ENCODE measurements around the gene EGFL7.

EGFL7 gene

GRCh38 chr9:136673088-136673974 is 10.6 kb downstream of the EGFL7 start:
- no peak for DNase-seq (ENCODE audit: low read depth)

DNA sequence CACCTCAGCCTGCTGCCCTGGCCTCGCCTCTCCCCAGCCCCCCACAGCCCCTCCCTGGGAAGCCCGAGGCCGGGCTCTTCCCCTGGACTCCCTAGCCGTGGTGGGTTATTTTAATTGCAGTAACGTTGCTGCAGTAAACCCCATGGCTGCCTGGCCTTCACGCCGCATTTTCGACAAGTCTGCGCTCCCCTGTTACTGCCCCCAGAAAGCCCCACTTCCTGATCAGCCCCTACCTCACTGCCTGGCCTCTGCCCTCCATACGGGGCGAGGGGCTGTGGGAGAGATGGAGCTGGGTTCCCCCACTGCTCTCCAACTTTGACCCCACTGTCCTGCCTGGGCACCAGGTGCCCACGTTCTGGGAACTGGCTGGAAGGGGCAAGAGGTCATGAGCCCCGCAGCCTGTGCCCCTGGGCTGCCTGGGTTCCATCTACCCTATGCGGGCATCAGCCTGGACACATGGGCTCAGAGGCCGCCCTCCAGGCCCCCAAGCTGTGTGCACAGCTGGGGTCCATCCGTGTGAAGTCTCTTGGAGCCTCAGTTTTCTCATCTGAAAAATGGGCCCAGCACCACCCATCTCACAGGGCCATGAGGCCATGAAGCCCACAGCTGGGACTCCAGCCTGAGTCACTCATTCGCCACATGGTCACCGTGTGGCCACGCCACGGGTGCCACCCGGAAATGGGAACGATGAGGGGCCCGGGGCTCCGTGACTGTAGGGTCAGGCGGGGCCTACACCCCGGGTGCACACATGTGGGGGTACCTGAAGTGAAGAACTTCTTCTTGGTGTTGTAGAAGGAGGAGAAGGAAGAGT is 11.5 kb downstream of the EGFL7 start:
- DNase-seq (ENCODE audit: low read depth) = no peak

DNA sequence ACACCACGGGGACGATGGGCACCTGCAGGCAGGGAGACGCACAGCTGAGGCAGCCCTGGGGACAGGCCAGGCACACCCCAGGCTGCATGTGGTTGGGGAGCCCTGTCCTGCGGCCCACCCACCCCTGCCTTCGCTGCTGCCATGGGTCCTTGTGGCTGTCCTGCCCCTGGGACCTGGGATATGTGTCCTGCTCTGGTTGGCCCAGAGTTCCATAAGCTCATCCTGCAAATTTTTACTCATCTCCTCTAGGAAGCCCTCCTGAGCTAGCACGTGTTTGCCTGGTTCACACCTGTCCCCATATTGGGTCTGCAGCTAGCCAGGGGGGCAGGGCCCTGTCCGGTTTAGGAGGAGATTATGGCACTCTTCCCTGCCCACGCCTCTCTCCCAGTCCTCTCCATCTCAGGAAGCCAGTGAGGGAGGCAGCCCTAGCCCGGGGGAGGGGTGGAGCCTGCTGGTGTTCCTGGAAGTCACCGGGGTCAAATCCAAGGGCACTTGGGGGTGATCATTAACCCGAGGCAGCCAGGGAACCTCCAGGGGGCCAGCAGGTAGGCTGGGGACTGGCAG is 12.2 kb downstream of the EGFL7 start:
- no peak for DNase-seq (ENCODE audit: low read depth)

DNA sequence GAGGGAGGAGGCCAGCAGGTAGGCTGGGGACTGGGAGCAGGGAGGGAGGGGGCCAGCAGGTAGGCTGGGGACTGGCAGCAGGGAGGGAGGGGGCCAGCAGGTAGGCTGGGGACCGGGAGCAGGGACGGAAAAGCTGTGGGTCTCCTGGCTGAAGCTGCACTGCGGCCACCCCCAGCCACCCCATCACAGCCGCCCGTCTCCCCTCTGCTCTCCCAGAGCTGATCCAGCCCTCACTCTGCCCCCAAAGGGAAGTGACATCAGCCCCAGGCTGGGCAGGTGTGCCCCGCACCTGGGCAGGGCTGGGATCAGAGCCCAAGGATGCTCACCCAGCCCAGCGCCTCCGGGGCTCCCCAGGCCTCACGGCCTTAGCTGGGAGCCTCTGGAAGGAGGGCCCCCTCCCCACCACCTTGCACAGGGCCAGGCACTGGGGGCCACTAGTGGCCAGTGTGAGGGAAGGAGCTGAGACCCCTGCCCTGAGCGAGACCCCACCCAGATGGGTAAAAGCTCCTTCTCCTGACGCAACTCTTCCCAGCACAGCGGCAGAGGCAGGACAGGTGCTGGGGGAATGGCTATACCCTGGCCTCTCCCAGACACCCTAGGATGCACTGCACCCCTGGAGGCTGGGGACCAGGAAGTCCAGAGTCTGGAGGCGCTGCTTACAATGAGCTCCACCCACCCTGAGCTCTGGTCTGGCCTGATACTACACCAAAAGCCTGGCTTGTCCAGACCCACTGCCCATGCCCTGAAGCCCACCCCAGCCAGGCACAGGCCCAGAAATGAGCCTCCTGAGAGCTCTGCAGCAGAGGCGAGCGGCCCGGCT is 13.0 kb downstream of the EGFL7 start:
- no peak for DNase-seq (ENCODE audit: low read depth)

- DNase-seq (ENCODE audit: low read depth) = no peak
Measured at GRCh38 chr9:136676297-136676794, 13.6 kb downstream of the EGFL7 start.

- no peak for DNase-seq (ENCODE audit: low read depth)
Measured at GRCh38 chr9:136676920-136677686, 14.4 kb downstream of the EGFL7 start.

DNA sequence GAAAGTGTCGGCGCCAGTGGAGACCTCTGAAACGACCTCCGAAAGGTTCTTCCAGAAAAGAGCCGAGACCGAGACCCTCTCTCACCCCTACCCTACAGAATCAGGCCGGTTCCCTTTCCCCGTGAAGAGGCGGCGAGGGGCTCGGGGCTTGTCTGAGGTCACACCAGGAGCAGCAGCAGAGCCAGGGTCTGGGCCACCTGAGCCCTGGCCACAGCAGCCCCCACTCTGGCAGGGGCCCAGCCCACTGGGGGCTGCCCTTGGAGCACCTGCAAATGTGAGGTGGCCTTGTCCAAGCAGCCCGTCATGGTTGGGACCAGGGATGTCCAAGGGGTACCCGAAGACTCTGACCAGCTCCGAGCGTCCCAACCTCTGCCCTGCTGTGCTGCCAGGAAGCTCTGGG is 15.3 kb downstream of the EGFL7 start:
- DNase-seq (ENCODE audit: low read depth) = no peak

DNA sequence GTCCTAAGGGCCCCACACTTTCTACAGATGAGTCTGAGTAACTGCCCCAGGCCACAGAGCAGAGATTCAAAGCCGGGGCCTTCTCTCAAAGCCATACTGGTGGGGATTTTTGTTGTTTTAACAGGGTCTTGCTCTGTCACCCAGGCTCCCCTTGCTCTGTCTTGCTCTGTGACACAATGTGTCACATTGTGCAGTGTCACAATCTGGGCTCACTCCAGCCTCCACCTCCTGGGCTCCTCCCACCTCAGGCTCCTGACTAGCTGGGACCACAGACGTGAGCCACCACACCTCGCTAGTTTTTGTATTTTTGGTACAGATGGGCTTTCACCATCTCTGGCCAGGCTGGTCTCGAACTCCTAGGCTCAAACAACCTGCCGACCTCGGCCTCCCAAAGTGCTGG is 15.9 kb downstream of the EGFL7 start:
- no peak for DNase-seq (ENCODE audit: low read depth)

- no peak for DNase-seq (ENCODE audit: low read depth)
Measured at GRCh38 chr9:136679431-136679941, 16.8 kb downstream of the EGFL7 start.

GRCh38 chr9:136681029-136681428 is 18.3 kb downstream of the EGFL7 start:
- DNase-seq (ENCODE audit: low read depth) = no peak

DNA sequence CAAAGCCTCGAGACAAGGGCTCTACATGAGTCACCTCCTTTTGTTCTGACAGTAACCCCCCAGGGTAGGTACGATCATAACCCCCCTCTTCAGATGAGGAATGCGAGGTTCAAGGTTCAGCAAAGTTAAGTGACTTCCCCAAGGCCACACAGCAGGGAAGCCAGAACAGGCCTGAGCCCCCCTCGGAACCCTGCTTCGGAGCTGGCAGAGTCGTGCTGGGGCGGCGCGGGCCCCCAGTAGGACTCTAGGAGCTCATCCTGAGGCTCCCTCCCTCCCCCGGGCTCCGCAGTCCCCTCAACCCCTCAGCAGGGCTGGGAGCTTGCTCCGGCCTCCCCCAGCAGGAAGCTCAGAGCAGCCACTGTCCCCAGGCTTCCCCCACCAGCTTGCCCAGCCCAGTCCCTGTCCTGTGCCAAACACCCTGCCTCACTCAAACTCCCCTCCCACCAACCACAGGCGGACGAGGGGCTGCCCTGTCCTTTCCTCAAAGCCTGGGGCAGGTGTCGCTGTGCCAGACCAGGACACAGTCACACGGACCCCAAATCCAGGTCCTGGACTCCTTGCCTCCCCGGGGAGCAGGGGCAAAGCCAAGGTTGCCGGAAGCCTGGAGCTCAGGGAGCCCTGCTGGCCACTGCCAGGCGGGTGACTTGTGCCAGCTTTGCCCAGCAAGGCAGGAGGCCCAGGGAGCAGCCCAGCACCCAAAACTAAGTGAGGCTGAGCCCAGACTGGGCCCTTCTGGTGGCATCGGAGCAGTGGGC is 19.4 kb downstream of the EGFL7 start:
- no peak for DNase-seq (ENCODE audit: low read depth)

DNA sequence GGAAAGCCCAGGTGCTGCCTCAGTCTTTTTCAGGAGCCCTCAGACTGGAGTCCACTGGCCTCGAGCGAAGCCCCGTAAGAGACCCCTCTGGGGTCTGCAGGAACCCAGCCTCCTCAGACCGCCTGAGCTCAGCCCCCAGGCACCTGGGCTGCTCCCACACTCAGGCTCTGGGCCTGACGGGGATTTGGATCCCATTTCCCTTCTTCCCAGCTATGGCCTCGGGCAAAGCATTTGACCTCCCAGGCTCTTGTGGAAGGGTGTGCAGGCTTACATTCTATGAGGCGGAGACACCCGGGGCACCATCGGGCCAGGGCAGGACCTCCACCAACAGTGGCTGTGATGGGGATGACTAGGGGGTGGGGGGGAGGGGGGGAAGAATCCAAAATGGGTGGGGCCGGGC is 20.0 kb downstream of the EGFL7 start:
- no peak for DNase-seq (ENCODE audit: low read depth)

DNA sequence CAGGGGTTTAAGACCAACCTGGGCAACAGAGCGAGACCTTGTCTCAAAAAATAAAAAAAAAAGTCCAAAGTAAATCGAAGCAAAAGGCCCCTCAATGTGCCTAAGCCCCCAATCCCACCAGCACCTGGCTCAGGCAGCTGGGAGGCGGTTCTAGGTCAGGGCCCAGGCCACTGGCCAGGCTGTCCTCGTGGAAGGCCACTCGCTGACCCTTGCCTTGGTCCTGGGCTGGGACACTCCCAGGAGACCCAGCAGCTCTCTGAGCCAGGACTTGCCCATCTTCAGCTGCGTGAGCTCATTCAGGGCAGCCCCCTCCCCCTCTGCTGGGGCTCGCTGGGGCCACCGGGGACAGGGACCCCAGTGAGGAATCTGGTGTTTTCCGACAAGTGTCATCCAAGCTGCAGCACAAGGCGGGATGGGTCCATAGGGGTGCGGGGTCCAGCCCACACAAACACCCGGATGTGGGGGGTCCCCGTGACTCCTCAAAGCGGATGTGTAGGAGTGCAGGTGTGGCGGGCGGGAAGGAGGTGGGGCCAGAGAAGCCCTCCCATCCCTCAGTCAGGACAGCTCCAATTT is 20.5 kb downstream of the EGFL7 start:
- DNase-seq (ENCODE audit: low read depth) = no peak

DNA sequence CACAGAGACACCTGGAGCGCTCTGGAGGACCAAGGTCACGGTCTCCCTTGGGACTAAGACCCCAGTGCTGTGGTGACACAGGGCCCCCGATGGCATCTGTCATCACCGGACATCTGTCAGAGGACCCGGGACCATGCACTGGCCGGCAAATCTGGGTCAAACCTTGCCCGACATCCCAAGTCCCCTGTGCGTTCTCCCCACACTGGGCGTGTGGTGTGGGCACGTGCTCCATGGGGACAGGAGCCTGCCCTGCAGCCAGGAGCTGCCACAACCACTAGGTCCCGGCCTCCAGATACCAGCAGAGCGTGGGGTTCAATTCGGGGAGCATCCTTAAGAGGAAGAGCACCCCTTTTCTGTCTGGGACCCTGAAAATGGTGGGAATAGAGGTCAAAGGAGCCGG is 21.0 kb downstream of the EGFL7 start:
- DNase-seq (ENCODE audit: low read depth) = no peak

DNA sequence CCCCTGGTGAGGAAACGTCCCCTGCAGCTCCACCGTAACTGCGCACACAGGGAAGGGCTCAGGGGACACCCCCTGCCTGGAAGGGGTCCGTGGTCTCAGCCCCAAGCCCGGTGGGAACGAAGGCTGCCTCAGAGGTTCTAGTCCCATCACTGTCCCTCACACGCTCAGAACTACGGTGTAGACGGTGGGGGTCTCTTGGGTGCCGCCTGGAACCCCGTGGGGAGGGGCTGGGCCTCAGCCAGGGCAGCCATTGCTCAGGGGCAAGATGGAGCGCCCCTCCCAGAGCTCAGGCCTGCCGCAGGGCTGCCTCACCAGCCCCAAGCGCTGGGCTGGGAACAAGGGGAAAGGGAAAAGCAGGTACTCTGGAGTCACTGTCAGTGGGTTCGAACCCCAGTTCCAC is 21.6 kb downstream of the EGFL7 start:
- DNase-seq (ENCODE audit: low read depth) = no peak

GRCh38 chr9:136684799-136685198 is 22.1 kb downstream of the EGFL7 start:
- no peak for DNase-seq (ENCODE audit: low read depth)

- no peak for DNase-seq (ENCODE audit: low read depth)
Measured at GRCh38 chr9:136685216-136685615, 22.5 kb downstream of the EGFL7 start.

DNA sequence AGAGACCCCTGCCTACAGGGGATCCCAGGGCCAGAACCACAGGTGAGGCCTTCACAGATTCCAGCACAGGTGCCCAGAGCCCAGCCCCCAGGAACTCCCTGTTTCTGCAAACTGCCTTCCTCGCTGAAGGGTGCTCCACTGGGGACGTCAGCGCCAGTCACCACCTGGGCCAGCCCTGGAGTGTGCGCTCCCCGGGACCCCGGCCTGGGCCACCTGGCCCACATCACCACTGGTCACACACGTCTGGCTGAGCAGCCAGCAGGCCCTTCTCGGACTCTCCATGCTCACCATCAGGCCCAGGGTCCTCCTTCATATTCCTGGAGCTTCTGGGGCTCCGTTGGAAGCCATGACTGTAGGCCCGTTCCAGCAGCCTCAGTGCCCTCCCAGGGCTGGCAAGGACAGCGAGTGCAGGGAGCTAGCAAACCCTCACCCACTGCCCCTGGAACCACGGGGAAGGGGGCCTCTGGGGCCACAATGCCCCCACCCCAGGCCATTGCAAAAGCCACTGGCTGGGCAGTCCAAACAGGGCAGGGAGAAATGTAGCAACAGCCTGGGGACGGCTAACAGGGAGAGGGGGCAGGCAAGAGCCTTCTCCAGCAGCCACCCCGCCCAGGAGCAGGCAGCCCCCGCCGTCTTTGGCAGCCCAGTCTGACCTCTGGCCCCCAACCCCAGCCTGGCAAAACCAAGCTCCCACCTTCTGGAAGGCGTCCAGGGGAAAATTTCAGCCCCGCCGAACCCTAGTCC is 23.2 kb downstream of the EGFL7 start:
- DNase-seq (ENCODE audit: low read depth) = no peak

- DNase-seq (ENCODE audit: low read depth) = no peak
Measured at GRCh38 chr9:136686534-136686793, 23.7 kb downstream of the EGFL7 start.
